ENCODE measurements around the gene LHCGR. TPM values are rescaled to one million over a fixed set of nuclear protein-coding genes. Genes with fewer than 3 reads are reported as not detected.

LHCGR gene
- total RNA-seq, 1 donor from 2014 or later: 0.13 TPM

- no peaks in the 10 kb centered on the region for H3K27me3 Mint-ChIP-seq (ENCODE audit: low read depth)
- H3K27ac Mint-ChIP-seq: no peak overlapping the region
- H3K4me3 Mint-ChIP-seq: no peak overlapping the region
- H3K9me3 Mint-ChIP-seq: peaks cover 3% of the 10 kb centered on the region
- H3K4me1 Mint-ChIP-seq: peaks cover 36% of the 10 kb centered on the region
- no peak for DNase-seq (ENCODE audit: low spot score in 2 of 2, unreplicated experiment in 2 of 2)
- TF ChIP-seq CTCF (IDR thresholded peaks at IDR 0.05; ENCODE audit: unreplicated experiment): no peak
- H3K36me3 Mint-ChIP-seq: peaks cover 1% of the 10 kb centered on the region
Measured at GRCh38 chr2:48771241-48772014, 15.9 kb upstream of the LHCGR start.

GRCh38 chr2:48770181-48770580 lies 14.7 kb upstream of the LHCGR start:
- no peak overlapping the region for H3K4me3 Mint-ChIP-seq

GRCh38 chr2:48768669-48769068 lies 13.1 kb upstream of the LHCGR start:
- Mint-ChIP-seq H3K4me1 (peaks cover 18% of the 10 kb centered on the region), H3K4me3 (no peak overlapping the region)
- no peak for TF ChIP-seq CTCF (IDR thresholded peaks at IDR 0.05; ENCODE audit: unreplicated experiment)

More at GRCh38 chr2:48770181-48770580, 14.7 kb upstream of the LHCGR start:
- H3K36me3 Mint-ChIP-seq: peaks cover 4% of the 10 kb centered on the region
- no peak for DNase-seq (ENCODE audit: low spot score in 2 of 2, unreplicated experiment in 2 of 2)
- no peaks in the 10 kb centered on the region for H3K27me3 Mint-ChIP-seq (ENCODE audit: low read depth)
- TF ChIP-seq CTCF (IDR thresholded peaks at IDR 0.05; ENCODE audit: unreplicated experiment): no peak
- peaks cover 11% of the 10 kb centered on the region for H3K9me3 Mint-ChIP-seq
- H3K27ac Mint-ChIP-seq: no peak overlapping the region
- peaks cover 29% of the 10 kb centered on the region for H3K4me1 Mint-ChIP-seq

GRCh38 chr2:48767330-48767729 lies 11.8 kb upstream of the LHCGR start:
- Mint-ChIP-seq H3K4me3 (no peak overlapping the region), H3K4me1 (peaks cover 14% of the 10 kb centered on the region), H3K9me3 (peaks cover 32% of the 10 kb centered on the region), H3K27ac (no peak overlapping the region), H3K27me3 (ENCODE audit: low read depth) (no peaks in the 10 kb centered on the region), H3K36me3 (peaks cover 4% of the 10 kb centered on the region)
- DNase-seq (ENCODE audit: low spot score in 2 of 2, unreplicated experiment in 2 of 2): no peak
- TF ChIP-seq CTCF (IDR thresholded peaks at IDR 0.05; ENCODE audit: unreplicated experiment): no peak

More at GRCh38 chr2:48768669-48769068, 13.1 kb upstream of the LHCGR start:
- Mint-ChIP-seq H3K9me3 (peaks cover 24% of the 10 kb centered on the region), H3K27ac (peak overlapping the region; percentile 3), H3K27me3 (ENCODE audit: low read depth) (no peaks in the 10 kb centered on the region), H3K36me3 (peaks cover 4% of the 10 kb centered on the region)
- no peak for DNase-seq (ENCODE audit: low spot score in 2 of 2, unreplicated experiment in 2 of 2)

GRCh38 chr2:48760826-48761225 lies 5.3 kb upstream of the LHCGR start:
- no peak for DNase-seq (ENCODE audit: low spot score in 2 of 2, unreplicated experiment in 2 of 2)
- TF ChIP-seq CTCF (IDR thresholded peaks at IDR 0.05; ENCODE audit: unreplicated experiment): no peak
- no peak overlapping the region for H3K4me3 Mint-ChIP-seq
- peaks cover 7% of the 10 kb centered on the region for H3K4me1 Mint-ChIP-seq
- no peaks in the 10 kb centered on the region for H3K36me3 Mint-ChIP-seq
- no peak overlapping the region for H3K27ac Mint-ChIP-seq
- H3K9me3 Mint-ChIP-seq: peaks cover 32% of the 10 kb centered on the region
- H3K27me3 Mint-ChIP-seq (ENCODE audit: low read depth): peaks cover 13% of the 10 kb centered on the region
